HCT116 (cell line): ENCODE measurements around the gene SLC7A1.

Source experiments
- EZH2 ChIP-seq: fragments of 200-600 bp; sonication (generic); IDR thresholded peaks from 2 replicates; pipeline ENCODE4 v1.6.1; 2017; ENCODE audit warnings: antibody characterized with exemption, mixed run types
- EZH2phosphoT487 ChIP-seq: fragments of 200-600 bp; IDR thresholded peaks from 2 replicates; pipeline ENCODE4 v1.6.1; 2018; ENCODE audit warnings: antibody characterized with exemption, borderline replicate concordance
- POLR2A ChIP-seq: IDR thresholded peaks from 2 replicates; pipeline ENCODE4 v1.7.0; 2011; ENCODE audit warnings: borderline replicate concordance; ENCODE audit not compliant: insufficient read depth, insufficient read length; ENCODE audit errors: extremely low read depth
- POLR2AphosphoS5 ChIP-seq: IDR thresholded peaks from 2 replicates; pipeline ENCODE4 v1.6.1; 2011; ENCODE audit warnings: mild to moderate bottlenecking, low read depth, low read length, moderate library complexity
- RAD21 ChIP-seq: IDR thresholded peaks from 2 replicates; pipeline ENCODE4 v1.6.1; 2012; ENCODE audit warnings: low read depth, mild to moderate bottlenecking
- ZNF274 ChIP-seq: fragments of 200-500 bp; sonication (Bioruptor generic); IDR thresholded peaks from 2 replicates; pipeline ENCODE4 v1.6.1; 2014; ENCODE audit warnings: mild to moderate bottlenecking, low read depth, low read length, inconsistent platforms
- TF ChIP-seq, protein P1 (sequence below), 3 experiments: fragments of 200-600 bp in 1 of 3; sonication (generic) in 1 of 3; IDR thresholded peaks in 2 of 3; conservative IDR thresholded peaks in 1 of 3; 2 replicates each; pipeline ENCODE4 v1.5.1; 2012 to 2017; ENCODE audit warnings: low read depth in 2 of 3, low read length in 2 of 3, antibody characterized with exemption in 1 of 3, borderline replicate concordance in 1 of 3, control low read depth in 1 of 3, mild to moderate bottlenecking in 1 of 3, mixed read lengths in 1 of 3, mixed run types in 1 of 3, moderate library complexity in 1 of 3; ENCODE audit not compliant: insufficient read depth in 1 of 3
- TF ChIP-seq, protein P2 (sequence below): IDR thresholded peaks from 2 replicates; pipeline ENCODE4 v1.6.1; 2012

GRCh38 chr13:29532116-29532515 is 63.4 kb downstream of the SLC7A1 start:
- TF ChIP-seq RAD21 (no peak), POLR2A (no peak), POLR2AphosphoS5 (no peak), EZH2phosphoT487 (no peak), EZH2 (no peak), ZNF274 (no peak)
- TF ChIP-seq, protein P1, sequence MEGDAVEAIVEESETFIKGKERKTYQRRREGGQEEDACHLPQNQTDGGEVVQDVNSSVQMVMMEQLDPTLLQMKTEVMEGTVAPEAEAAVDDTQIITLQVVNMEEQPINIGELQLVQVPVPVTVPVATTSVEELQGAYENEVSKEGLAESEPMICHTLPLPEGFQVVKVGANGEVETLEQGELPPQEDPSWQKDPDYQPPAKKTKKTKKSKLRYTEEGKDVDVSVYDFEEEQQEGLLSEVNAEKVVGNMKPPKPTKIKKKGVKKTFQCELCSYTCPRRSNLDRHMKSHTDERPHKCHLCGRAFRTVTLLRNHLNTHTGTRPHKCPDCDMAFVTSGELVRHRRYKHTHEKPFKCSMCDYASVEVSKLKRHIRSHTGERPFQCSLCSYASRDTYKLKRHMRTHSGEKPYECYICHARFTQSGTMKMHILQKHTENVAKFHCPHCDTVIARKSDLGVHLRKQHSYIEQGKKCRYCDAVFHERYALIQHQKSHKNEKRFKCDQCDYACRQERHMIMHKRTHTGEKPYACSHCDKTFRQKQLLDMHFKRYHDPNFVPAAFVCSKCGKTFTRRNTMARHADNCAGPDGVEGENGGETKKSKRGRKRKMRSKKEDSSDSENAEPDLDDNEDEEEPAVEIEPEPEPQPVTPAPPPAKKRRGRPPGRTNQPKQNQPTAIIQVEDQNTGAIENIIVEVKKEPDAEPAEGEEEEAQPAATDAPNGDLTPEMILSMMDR (IDR thresholded peaks at IDR 0.05 in 2 of 3, conservative IDR thresholded peaks at IDR 0.05 in 1 of 3; ENCODE audit: borderline replicate concordance in 1 of 3, insufficient read depth in 1 of 3, low read depth in 2 of 3, low read length in 2 of 3) = no peak
- TF ChIP-seq, protein P2, sequence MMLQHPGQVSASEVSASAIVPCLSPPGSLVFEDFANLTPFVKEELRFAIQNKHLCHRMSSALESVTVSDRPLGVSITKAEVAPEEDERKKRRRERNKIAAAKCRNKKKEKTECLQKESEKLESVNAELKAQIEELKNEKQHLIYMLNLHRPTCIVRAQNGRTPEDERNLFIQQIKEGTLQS = no peak
